NT2/D1 (cell line): Measurements from ENCODE around the gene LAMA5.

Experiments used
- DNase-seq: peaks from one replicate; pipeline ENCODE4 v3.0.0-alpha.2; 2011; ENCODE audit warnings: low read depth, low spot score
- H3K27me3 ChIP-seq: 2 replicates; pipeline ENCODE4 v1.6.0; 2011; ENCODE audit warnings: mild to moderate bottlenecking; ENCODE audit not compliant: insufficient read length, insufficient read depth
- H3K36me3 ChIP-seq: 2 replicates; pipeline ENCODE4 v1.6.1; 2011; ENCODE audit warnings: mild to moderate bottlenecking, low read length, mixed read lengths; ENCODE audit not compliant: insufficient read depth, insufficient read length
- H3K4me1 ChIP-seq: 2 replicates; pipeline ENCODE4 v1.5.1; 2011; ENCODE audit not compliant: insufficient read depth, insufficient read length
- H3K4me3 ChIP-seq: 2 replicates; pipeline ENCODE4 v1.5.1; 2011; ENCODE audit warnings: low read depth; ENCODE audit not compliant: insufficient read length
- H3K9ac ChIP-seq: 2 replicates; pipeline ENCODE4 v1.6.0; 2011; ENCODE audit warnings: low read depth; ENCODE audit not compliant: insufficient read length
- H3K9me3 ChIP-seq: 2 replicates; pipeline ENCODE4 v1.5.1; 2011; ENCODE audit warnings: mild to moderate bottlenecking, low read length; ENCODE audit not compliant: insufficient read depth
- SUZ12 ChIP-seq: IDR thresholded peaks from 2 replicates; pipeline ENCODE4 v1.6.1; 2011; ENCODE audit not compliant: insufficient read length, insufficient read depth; ENCODE audit errors: extremely low read depth
- YY1 ChIP-seq: IDR thresholded peaks from 2 replicates; pipeline ENCODE4 v1.6.1; 2011; ENCODE audit not compliant: insufficient read length, insufficient read depth
- ZNF274 ChIP-seq: IDR thresholded peaks from 2 replicates; pipeline ENCODE4 v1.6.1; 2011; ENCODE audit warnings: mild to moderate bottlenecking, low read depth, low read length

The LAMA5 gene

DNA sequence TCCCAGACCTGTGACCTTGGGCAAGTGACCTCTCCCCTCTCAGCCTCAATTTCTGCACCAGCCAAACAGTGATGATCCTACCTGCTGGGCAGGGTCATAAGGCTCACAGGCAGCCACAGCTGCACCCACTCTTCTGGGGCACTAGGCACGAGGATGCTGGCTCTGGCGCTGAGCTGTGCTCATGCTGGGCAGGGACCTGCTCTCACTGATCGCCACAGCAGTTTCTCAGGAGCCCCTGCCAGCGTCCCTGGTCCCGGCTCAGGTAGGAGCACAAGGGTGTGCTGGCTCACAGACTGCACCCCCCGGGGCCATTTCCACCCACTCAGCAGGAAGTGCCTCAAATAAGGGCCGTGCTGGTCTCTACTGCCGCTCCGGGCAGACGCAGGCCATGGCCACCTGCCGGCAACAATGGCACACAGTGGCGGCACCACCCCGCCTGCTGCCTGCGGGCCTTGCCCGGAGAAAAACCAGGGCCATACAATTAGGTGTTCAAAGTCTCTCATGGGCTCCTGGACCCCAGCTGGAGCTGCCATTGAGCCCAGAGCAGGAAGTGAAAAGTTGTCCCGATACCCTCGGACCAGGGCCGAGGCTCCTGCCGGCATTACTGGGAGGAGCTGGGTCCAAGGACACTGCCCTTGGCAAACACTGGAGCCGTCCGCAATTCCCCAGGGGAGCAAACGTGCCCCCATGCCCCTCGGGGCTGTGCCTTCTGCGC is 44.5 kb upstream of the LAMA5 start:
- peaks cover 25% of the 10 kb centered on the region for H3K27me3 ChIP-seq
- peaks cover 29% of the 10 kb centered on the region for H3K4me1 ChIP-seq
- no peaks in the 10 kb centered on the region for H3K36me3 ChIP-seq
- H3K9ac ChIP-seq: no peak overlapping the region
- H3K9me3 ChIP-seq: no peaks in the 10 kb centered on the region
- no peak overlapping the region for H3K4me3 ChIP-seq
- DNase-seq: no peak
- TF ChIP-seq SUZ12 (no peak), YY1 (no peak), ZNF274 (no peak)

DNA sequence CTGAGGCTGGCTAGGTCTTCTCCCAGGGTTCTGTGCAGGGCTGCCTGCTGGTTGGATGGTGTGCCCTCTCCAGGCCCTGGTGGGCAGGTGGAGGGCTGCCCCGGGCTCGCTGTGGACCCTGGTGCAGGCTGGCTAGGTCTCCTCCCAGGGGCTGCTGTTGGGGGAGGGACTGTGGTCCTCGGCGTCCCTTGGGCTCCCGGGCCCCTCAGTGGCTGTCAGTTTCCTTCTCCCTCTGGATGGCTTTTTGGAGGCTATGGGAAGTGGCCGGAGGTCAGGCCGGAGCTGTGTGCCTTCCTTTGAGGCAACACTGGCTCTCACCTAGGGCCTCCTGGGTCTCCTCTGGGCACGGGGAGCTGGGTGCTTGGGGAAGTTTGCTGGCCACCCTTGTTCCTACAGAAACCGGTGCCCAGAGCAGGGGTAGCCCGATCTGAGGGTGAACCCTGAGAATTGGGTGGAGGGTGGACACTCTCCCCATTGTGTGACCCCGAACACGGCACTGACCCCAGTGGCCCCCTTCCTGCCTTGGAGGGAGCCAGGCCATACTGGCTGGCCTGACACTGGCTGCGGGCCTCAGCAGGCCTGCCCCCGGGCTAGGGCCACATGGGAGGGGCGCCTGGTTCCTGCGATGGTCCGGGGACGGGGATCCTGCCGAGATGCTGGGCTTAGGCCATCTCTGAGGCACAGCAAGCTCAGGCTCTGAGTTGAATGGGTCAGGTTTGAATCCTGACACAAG is 43.8 kb upstream of the LAMA5 start:
- DNase-seq: no peak
- H3K9ac ChIP-seq: no peak overlapping the region
- H3K4me3 ChIP-seq: no peak overlapping the region
- peaks cover 25% of the 10 kb centered on the region for H3K27me3 ChIP-seq
- TF ChIP-seq ZNF274 (no peak), SUZ12 (no peak), YY1 (no peak)
- no peaks in the 10 kb centered on the region for H3K9me3 ChIP-seq
- peaks cover 34% of the 10 kb centered on the region for H3K4me1 ChIP-seq
- H3K36me3 ChIP-seq: no peaks in the 10 kb centered on the region

- peaks cover 25% of the 10 kb centered on the region for H3K27me3 ChIP-seq
- no peaks in the 10 kb centered on the region for H3K36me3 ChIP-seq
- peaks cover 40% of the 10 kb centered on the region for H3K4me1 ChIP-seq
- DNase-seq: no peak
- no peaks in the 10 kb centered on the region for H3K9me3 ChIP-seq
- H3K4me3 ChIP-seq: no peak overlapping the region
- TF ChIP-seq ZNF274: no peak
- no peak for TF ChIP-seq YY1
- no peak for TF ChIP-seq SUZ12
- H3K9ac ChIP-seq: no peak overlapping the region
Observed at GRCh38 chr20:62409931-62410745, 43.0 kb upstream of the LAMA5 start.

DNA sequence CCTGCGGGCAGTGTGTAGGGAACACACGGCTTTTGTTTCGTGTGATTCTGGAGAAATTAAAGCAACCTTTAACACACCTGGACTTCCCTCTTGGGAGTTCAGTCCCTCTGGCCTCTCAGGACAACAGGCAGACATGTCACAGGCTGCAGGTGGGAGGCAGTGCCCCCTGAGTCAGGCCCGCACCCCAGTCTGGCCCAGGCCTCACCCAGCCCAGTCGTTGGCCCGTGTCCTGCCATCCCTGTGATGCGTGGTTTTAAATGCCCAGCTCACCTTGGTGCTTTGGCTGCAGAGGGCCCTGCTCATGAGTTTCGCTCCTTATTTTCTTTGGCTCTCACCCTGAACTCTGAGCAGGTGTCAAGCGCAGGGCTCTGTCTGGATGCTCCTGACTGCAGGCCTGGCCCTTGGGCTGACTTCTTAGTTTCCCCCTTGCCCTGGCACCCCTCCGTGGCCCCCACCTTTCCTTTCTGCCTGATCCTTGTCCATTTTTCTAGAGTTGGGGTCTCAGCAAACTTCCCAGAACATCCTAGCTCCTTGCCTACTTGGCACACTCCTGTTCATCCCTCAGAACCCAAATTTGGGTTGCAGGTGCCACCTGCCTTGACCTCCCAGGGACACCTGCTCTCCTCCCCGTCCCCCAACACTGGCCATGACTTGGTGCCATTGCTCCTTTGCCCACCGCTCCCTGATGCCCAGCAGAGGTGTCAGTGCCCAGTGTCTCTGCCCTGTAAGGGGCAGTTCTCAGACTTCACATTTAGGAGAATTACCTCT is 42.2 kb upstream of the LAMA5 start:
- Histone ChIP-seq H3K36me3 (no peaks in the 10 kb centered on the region), H3K4me3 (no peak overlapping the region), H3K9me3 (no peaks in the 10 kb centered on the region), H3K27me3 (peaks cover 25% of the 10 kb centered on the region), H3K9ac (no peak overlapping the region), H3K4me1 (peaks cover 44% of the 10 kb centered on the region)
- no peak for DNase-seq
- no peak for TF ChIP-seq ZNF274
- TF ChIP-seq YY1: no peak
- TF ChIP-seq SUZ12: no peak

DNA sequence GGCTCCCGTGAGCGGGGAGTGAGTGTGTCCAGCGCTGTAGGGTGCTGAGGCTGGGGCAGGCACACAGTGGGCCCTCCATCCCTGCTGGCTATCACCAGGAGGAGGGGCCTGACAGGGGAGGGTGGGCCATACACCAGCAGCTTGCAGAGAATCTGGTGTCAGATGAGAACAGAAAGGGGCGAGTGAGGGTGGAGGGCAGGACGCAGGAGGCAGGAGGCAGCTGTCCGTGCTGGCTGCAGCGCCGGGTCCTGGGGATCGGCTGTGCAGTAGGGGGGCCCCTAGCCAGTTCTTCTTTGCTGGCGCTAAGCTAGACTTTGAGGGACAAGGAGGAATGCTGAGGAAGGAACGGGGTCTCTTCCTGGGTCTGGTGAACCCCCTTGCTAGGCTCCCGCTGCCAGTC is 41.5 kb upstream of the LAMA5 start:
- peaks cover 44% of the 10 kb centered on the region for H3K4me1 ChIP-seq

GRCh38 chr20:62408055-62408454 is 40.9 kb upstream of the LAMA5 start:
- peak overlapping the region; percentile 26 for H3K9ac ChIP-seq
- H3K4me1 ChIP-seq: peaks cover 44% of the 10 kb centered on the region
- H3K9me3 ChIP-seq: no peaks in the 10 kb centered on the region
- DNase-seq: no peak
- H3K36me3 ChIP-seq: peaks cover 4% of the 10 kb centered on the region
- TF ChIP-seq YY1 (no peak), ZNF274 (no peak), SUZ12 (no peak)
- H3K4me3 ChIP-seq: no peak overlapping the region
- peaks cover 25% of the 10 kb centered on the region for H3K27me3 ChIP-seq

More for the DNA sequence above, 41.5 kb upstream of the LAMA5 start:
- Histone ChIP-seq H3K9ac (no peak overlapping the region), H3K27me3 (peaks cover 25% of the 10 kb centered on the region), H3K4me3 (no peak overlapping the region), H3K9me3 (no peaks in the 10 kb centered on the region), H3K36me3 (no peaks in the 10 kb centered on the region)
- TF ChIP-seq SUZ12 (no peak), ZNF274 (no peak), YY1 (no peak)
- DNase-seq: no peak
